ENCODE results near the gene MEGF11.

- TF ChIP-seq CTCF (conservative IDR thresholded peaks at IDR 0.05; ENCODE audit: low read depth, low read length) (no peak; the same call in 1 of the 2 replicates), EZH2 (IDR thresholded peaks at IDR 0.05; ENCODE audit: low read length, unreplicated experiment) (no peak), EZH2phosphoT487 (IDR thresholded peaks at IDR 0.05; ENCODE audit: borderline replicate concordance, low read length) (no peak)
Observed at GRCh38 chr15:66233487-66234415, 19.8 kb downstream of the MEGF11 start.
